Activated CD4-positive, alpha-beta T cell treated with anti-CD3 and anti-CD28 coated beads for 1 hour (primary cell): Measurements from ENCODE around the gene PLCG1.

Source experiments
- DNase-seq: peaks from one replicate; pipeline ENCODE4 v3.0.0-alpha.2; 2020

The PLCG1 gene

GRCh38 chr20:41182296-41183212 lies 45.2 kb downstream of the PLCG1 start:
- no peak for DNase-seq

GRCh38 chr20:41183391-41183790 lies 46.0 kb downstream of the PLCG1 start:
- no peak for DNase-seq

- no peak for DNase-seq
These were observed 46.5 kb downstream of the PLCG1 start for GRCh38 chr20:41183831-41184230.

- DNase-seq: no peak
These were observed 47.8 kb downstream of the PLCG1 start for GRCh38 chr20:41185013-41185757.

- DNase-seq: no peak
These were observed 50.3 kb downstream of the PLCG1 start for GRCh38 chr20:41187668-41188067.

- DNase-seq: no peak
These were observed 54.5 kb downstream of the PLCG1 start for GRCh38 chr20:41191562-41192500.

GRCh38 chr20:41192575-41192974 lies 55.2 kb downstream of the PLCG1 start:
- no peak for DNase-seq

- no peak for DNase-seq
These were observed 59.4 kb downstream of the PLCG1 start for GRCh38 chr20:41196653-41197225.

GRCh38 chr20:41198443-41198842 lies 61.1 kb downstream of the PLCG1 start:
- DNase-seq: no peak

- DNase-seq: no peak
These were observed 63.3 kb downstream of the PLCG1 start for GRCh38 chr20:41200446-41201202.

GRCh38 chr20:41201760-41202159 lies 64.4 kb downstream of the PLCG1 start:
- DNase-seq: no peak

GRCh38 chr20:41202426-41202825 lies 65.1 kb downstream of the PLCG1 start:
- no peak for DNase-seq

GRCh38 chr20:41203660-41204059 lies 66.3 kb downstream of the PLCG1 start:
- DNase-seq: no peak

- DNase-seq: no peak
These were observed 67.2 kb downstream of the PLCG1 start for GRCh38 chr20:41204304-41205265.

- no peak for DNase-seq
These were observed 68.0 kb downstream of the PLCG1 start for GRCh38 chr20:41205313-41205712.

- no peak for DNase-seq
These were observed 75.9 kb downstream of the PLCG1 start for GRCh38 chr20:41213150-41213820.

- DNase-seq: no peak
These were observed 76.9 kb downstream of the PLCG1 start for GRCh38 chr20:41214202-41214601.

- DNase-seq: no peak
These were observed 77.3 kb downstream of the PLCG1 start for GRCh38 chr20:41214666-41215065.

- DNase-seq: no peak
These were observed 80.1 kb downstream of the PLCG1 start for GRCh38 chr20:41217422-41217821.

GRCh38 chr20:41218466-41218865 lies 81.1 kb downstream of the PLCG1 start:
- DNase-seq: no peak
